HEK293T (cell line): ENCODE measurements around the gene KIAA1755.

Source experiments
- ARNT ChIP-seq: fragments of 450-650 bp; IDR thresholded peaks from 2 replicates; pipeline ENCODE4 v1.6.1; 2017; ENCODE audit warnings: mild to moderate bottlenecking
- CTBP1 ChIP-seq: fragments of 450-650 bp; IDR thresholded peaks from 2 replicates; pipeline ENCODE4 v1.6.1; 2016; ENCODE audit warnings: borderline replicate concordance
- FOXA1 ChIP-seq: fragments of 450-650 bp; IDR thresholded peaks from 2 replicates; pipeline ENCODE4 v1.6.1; 2016; ENCODE audit warnings: mild to moderate bottlenecking
- FOXK2 ChIP-seq: fragments of 450-650 bp; IDR thresholded peaks from 2 replicates; pipeline ENCODE4 v1.6.1; 2016; ENCODE audit warnings: mild to moderate bottlenecking
- NFRKB ChIP-seq: fragments of 450-650 bp; IDR thresholded peaks from 2 replicates; pipeline ENCODE4 v1.6.1; 2016; ENCODE audit warnings: mild to moderate bottlenecking, moderate library complexity
- SP1 ChIP-seq: fragments of 450-650 bp; IDR thresholded peaks from 2 replicates; pipeline ENCODE4 v1.6.1; 2017
- SUZ12 ChIP-seq: fragments of 450-650 bp; IDR thresholded peaks from 2 replicates; pipeline ENCODE4 v1.6.1; 2016; ENCODE audit warnings: mild to moderate bottlenecking

DNA sequence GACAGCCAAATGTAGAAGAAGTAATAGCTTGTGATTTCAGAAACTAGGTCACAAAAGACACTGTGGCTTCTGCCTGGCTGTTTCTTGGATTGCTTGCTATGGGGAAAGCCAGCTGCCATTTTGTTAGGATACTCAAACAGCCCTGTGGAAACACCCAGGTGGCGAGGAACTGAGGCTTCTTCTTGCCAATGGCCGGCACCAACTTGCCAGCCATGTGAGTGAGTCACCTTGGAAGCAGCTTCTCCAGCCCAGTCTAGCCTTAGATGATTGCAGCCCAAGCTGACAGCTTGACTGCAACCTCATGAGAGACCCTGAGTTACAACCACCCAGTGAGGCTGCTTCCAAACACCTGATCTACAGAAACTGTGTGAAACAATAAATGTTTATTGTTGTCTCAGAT lies 11.9 kb upstream of the KIAA1755 start:
- TF ChIP-seq SP1 (no peak), SUZ12 (no peak), FOXK2 (no peak), ARNT (no peak), NFRKB (no peak), FOXA1 (no peak), CTBP1 (no peak)
